ENCODE data around the gene FGD4. TPM values are rescaled to one million over a fixed set of nuclear protein-coding genes. Genes with fewer than 3 reads are reported as not detected.

Gene FGD4
- total RNA-seq, 3 donors from 2014 or later: 0.16 to 0.33 (median 0.22) TPM

DNA sequence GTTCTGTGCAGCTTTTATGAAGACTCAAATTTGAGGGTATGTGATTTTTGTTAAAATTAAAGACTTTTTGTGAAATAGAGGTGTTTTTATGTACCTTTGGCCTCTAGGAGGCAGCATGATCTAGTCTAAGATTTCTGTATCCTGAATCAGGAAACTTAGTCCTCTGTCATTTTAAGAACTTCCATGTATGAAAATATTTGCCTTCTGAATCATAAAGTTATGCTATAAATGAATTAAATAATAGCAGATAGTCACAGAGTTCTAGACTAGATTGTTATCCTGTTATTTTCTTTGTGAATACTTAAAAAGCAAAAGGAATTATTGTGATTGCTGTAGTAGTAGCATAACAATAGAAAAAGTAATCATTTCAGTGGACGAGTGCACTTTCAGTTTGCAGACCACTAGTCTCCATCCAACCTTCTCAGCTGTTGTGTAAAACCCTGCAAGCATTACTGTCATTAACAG lies 56.3 kb downstream of the FGD4 start:
- Mint-ChIP-seq H3K27me3 (ENCODE audit: low read depth) (no peaks in the 10 kb centered on the region), H3K4me1 (ENCODE audit: low read depth) (no peaks in the 10 kb centered on the region), H3K4me3 (no peak overlapping the region), H3K9me3 (no peaks in the 10 kb centered on the region), H3K36me3 (ENCODE audit: insufficient read depth) (no peaks in the 10 kb centered on the region)
- ATAC-seq (no peak), DNase-seq (no peak)

DNA sequence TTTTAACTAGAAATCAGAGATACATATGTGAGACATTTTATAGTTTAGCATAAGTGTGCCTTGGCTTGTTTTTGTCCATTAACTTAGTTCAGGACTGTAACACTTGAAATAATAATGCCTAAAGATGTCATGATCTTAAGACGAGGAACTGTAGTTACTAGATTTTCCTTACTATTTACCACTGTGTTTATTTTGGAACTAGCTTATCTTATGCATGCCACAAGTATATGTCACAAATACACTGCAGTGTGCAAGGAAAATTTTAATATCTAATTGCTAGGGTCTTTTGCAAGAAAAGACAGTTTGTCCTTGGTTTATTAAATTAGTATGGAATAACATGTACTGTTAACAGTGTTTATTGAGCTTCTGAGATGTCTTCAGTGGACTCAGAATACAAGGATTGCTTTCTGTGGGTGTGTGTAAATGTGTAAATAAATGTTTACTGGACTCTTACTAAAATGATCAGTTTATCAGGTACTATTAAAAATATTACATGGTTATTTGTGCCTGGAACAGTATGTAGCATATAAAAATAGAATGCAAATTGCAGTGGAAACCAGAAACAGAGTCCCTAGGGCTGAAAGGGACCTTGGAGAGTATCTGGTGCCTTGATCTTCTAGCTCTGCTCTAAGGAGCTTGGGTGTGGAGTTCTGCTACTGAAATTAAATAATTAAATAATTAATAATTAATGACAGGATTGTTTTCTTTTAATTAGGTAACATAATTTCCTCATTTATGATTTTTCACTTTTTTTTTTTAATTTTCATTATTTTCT lies 58.1 kb downstream of the FGD4 start:
- no peak for ATAC-seq
- no peak overlapping the region for H3K4me3 Mint-ChIP-seq
- no peaks in the 10 kb centered on the region for H3K36me3 Mint-ChIP-seq (ENCODE audit: insufficient read depth)

DNA sequence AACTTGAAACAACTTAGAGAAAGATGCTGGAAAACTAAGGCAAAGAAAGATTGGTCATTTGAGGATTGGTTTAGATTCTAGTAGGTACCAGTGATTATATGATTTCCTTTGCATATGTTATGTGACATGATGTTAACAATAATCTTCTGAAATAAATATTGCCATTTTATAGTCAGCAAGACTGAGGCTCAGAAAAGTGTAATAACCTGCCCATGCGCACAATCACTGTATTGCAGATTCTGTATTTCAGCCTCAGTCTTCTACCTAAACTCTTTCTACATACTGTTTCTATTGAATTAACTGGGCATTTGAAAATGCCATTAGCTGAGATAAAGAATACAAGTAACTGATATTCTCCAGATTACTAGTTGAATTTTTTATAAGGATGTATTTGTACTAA lies 61.3 kb downstream of the FGD4 start:
- Mint-ChIP-seq H3K36me3 (ENCODE audit: insufficient read depth) (no peaks in the 10 kb centered on the region), H3K4me3 (no peak overlapping the region), H3K27me3 (ENCODE audit: low read depth) (no peaks in the 10 kb centered on the region), H3K9me3 (no peaks in the 10 kb centered on the region), H3K4me1 (ENCODE audit: low read depth) (no peaks in the 10 kb centered on the region)
- no peak for DNase-seq
- no peak for ATAC-seq

More for the DNA sequence above, 58.1 kb downstream of the FGD4 start:
- Mint-ChIP-seq H3K4me1 (ENCODE audit: low read depth) (no peaks in the 10 kb centered on the region), H3K27me3 (ENCODE audit: low read depth) (no peaks in the 10 kb centered on the region), H3K9me3 (no peaks in the 10 kb centered on the region)
- no peak for DNase-seq

DNA sequence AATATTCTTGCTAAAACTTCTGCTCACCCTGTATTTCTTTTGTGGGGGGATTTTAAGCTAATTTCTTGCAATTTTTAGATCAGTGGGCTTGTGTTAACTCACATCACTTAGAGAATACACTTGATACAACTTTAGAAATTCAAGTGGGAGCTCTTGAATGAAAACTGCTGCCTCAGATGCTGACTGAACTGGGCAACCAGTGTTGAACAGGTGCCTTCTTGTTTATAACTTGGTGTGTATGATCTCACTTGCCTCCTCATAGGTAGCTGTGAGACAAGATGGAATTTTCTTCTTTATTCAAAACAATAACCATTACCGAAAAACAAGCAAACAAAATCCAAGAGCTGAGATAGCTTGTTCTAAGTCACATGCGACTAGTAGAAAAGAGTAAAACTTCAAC lies 63.5 kb downstream of the FGD4 start:
- H3K27me3 Mint-ChIP-seq (ENCODE audit: low read depth): no peaks in the 10 kb centered on the region
- no peaks in the 10 kb centered on the region for H3K4me1 Mint-ChIP-seq (ENCODE audit: low read depth)
- ATAC-seq (no peak), DNase-seq (no peak)
- no peaks in the 10 kb centered on the region for H3K9me3 Mint-ChIP-seq
- H3K4me3 Mint-ChIP-seq: no peak overlapping the region
- no peaks in the 10 kb centered on the region for H3K36me3 Mint-ChIP-seq (ENCODE audit: insufficient read depth)

DNA sequence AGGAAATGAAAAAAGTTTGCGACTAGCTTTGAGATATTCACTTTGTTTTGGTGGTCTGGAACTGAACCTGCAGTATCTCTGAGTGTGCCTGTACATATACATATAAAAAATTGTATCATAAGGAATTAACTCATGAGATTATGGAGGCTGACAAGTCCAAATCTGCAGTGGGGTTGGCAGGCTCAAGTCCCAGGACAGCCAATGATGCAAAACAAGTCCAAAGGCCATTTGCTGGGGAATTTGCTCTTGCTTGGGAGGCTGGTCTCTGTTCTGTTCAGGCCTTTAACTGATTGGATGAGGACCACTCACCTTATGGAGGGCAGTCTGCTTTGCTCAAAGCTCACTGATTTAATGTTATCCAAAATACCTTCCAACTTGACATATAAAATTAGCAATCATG lies 66.8 kb downstream of the FGD4 start:
- no peaks in the 10 kb centered on the region for H3K36me3 Mint-ChIP-seq (ENCODE audit: insufficient read depth)
- H3K9me3 Mint-ChIP-seq: no peaks in the 10 kb centered on the region
- H3K27me3 Mint-ChIP-seq (ENCODE audit: low read depth): no peaks in the 10 kb centered on the region
- no peak for DNase-seq
- no peak for ATAC-seq
- H3K4me1 Mint-ChIP-seq (ENCODE audit: low read depth): peaks cover 4% of the 10 kb centered on the region
- no peak overlapping the region for H3K4me3 Mint-ChIP-seq

DNA sequence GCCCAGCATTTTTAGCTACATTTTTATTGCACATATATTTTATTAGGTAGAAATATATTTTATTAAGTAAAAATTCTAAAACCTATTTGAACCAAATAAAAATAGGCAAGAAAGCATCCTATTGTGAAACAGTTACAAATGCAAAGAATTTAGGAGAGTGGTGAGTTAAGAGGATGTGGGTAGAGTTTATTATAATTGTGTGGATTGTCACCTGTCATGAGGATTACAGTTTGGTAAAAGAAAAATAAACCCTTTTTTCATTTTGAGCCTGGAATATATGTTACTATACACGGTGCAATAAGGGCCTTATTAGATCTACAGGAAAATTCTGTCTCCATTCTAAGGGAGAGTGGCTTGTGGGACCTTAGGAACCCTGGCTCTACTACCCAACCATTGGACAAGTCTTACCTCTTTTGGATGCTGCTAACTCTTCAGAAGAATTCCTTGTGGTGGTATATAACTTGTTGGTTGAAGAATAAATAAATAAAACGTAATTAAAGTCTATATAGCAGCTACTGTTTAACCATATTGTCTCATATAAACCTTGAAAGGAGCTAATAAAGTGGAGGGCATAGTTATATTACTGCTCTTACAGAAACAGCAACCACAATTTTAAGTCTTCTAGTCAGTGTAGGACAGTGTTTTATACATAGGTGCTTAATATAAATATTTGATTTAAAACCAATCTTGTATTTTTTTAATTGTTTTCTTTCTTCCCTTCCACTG lies 67.8 kb downstream of the FGD4 start:
- no peaks in the 10 kb centered on the region for H3K36me3 Mint-ChIP-seq (ENCODE audit: insufficient read depth)
- H3K9me3 Mint-ChIP-seq: no peaks in the 10 kb centered on the region
- peaks cover 4% of the 10 kb centered on the region for H3K4me1 Mint-ChIP-seq (ENCODE audit: low read depth)
- no peak overlapping the region for H3K4me3 Mint-ChIP-seq
- H3K27me3 Mint-ChIP-seq (ENCODE audit: low read depth): no peaks in the 10 kb centered on the region
- no peak for ATAC-seq
- DNase-seq: no peak

DNA sequence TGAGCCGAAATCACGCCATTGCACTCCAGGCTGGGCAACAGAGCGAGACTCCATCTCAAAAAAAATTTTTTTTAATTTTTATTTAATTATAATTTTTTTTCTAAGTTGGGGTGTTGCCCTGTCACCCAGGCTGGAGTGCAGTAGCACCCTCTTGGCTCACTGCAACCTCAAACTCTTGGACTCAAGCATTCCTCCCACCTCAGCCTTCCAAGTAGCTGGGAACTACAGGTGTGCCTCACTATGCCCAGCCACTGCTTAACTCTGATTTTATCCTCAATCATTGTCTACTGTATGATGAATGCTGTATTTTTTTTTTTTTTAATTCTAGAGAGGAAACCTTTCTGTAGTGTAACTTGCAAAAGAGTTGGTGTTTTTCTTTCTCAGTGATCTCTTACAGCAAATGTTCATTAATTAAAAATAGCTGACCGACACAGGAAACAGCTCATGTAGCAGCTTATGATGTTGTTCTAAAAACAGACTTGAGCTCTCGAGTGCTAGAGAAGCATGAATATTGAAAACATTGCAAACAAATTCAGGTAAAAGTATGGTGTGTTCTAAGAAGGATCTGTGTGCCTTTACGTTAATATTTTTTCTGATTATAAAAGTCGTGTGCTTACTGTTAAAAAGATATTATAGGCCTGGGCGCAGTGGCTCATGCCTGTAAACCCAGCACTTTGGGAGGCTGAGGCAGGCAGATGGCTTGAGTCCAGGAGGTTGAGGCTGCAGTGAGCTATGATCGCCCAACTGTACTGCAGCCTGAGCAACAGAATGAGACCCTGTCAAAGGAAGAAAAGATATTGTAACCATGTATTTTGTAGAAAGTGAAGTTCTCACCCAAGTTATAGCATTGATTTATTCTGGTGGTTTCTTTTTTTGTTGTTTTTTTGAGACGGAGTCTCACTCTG lies 68.9 kb downstream of the FGD4 start:
- H3K36me3 Mint-ChIP-seq (ENCODE audit: insufficient read depth): no peaks in the 10 kb centered on the region
- no peaks in the 10 kb centered on the region for H3K27me3 Mint-ChIP-seq (ENCODE audit: low read depth)
- no peaks in the 10 kb centered on the region for H3K9me3 Mint-ChIP-seq
- no peak overlapping the region for H3K4me3 Mint-ChIP-seq
- ATAC-seq (no peak), DNase-seq (no peak)
- peaks cover 4% of the 10 kb centered on the region for H3K4me1 Mint-ChIP-seq (ENCODE audit: low read depth)

DNA sequence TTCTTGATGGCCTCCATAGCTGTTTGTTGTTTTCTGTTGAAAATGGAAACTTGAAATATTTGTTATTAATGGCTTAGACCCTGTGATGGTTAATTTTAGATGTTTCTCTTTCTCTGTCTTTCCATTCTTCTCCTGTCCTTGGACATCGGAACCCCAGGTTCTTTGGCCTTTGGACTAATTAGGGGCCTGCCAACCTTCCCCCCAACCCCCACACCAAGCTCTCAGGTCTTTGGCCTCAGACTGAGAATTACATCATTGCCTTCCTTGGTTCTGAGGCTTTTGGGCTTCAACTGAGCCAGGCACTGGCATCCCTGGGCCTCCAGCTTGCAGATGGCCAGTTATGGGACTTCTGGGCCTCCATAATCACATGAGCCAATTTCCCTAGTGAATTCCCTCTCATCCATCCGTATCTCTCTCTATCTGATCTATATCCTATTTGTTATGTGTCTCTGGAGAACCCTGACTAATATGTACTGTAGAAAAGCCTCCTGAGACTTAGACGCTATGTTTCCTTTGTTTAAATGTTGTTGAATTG lies 71.6 kb downstream of the FGD4 start:
- Mint-ChIP-seq H3K4me3 (no peak overlapping the region), H3K9me3 (no peaks in the 10 kb centered on the region), H3K36me3 (ENCODE audit: insufficient read depth) (no peaks in the 10 kb centered on the region), H3K27me3 (ENCODE audit: low read depth) (no peaks in the 10 kb centered on the region), H3K4me1 (ENCODE audit: low read depth) (peaks cover 4% of the 10 kb centered on the region)
- no peak for ATAC-seq
- no peak for DNase-seq

DNA sequence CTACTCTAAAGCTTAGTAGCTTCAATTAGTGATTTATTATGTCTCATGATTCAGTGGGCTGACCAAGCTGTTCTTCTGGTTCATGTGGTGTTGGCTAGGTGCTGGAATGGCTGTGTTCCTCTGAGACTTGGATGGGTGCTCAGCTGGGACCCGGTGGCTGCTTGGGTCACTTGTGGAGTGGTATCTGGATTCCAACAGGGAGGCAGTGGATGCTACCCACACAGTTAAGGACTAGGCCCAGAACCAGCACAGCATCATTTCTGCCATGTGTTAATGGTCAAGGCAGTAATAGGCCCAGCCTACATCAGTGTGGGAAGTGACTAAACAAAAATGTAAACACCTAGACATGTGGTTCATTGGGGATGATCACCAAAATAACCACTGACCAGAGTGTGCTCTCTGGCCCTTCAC lies 72.2 kb downstream of the FGD4 start:
- no peaks in the 10 kb centered on the region for H3K9me3 Mint-ChIP-seq
- H3K36me3 Mint-ChIP-seq (ENCODE audit: insufficient read depth): no peaks in the 10 kb centered on the region
- H3K4me1 Mint-ChIP-seq (ENCODE audit: low read depth): peaks cover 4% of the 10 kb centered on the region
- DNase-seq: no peak
- no peak for ATAC-seq
- H3K4me3 Mint-ChIP-seq: no peak overlapping the region
- H3K27me3 Mint-ChIP-seq (ENCODE audit: low read depth): no peaks in the 10 kb centered on the region

DNA sequence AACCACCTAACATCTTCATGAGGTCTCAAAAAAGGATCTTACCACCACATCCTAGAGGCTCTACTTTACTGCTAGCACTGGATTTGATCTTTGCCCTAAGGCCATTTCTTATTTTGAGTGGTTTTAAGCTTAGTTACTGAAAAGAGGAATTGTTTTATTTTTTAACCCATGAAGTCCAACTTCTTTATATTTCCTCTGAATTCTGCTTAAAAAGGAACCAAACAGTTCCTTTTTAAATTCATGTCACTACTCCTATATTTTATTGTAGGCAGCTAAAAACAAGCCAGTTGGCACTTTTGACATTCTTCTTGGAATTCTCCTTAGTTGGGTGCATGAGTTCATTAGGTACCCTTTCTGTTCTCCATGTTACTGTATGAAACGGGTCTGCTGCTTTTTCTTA lies 76.4 kb downstream of the FGD4 start:
- H3K27me3 Mint-ChIP-seq (ENCODE audit: low read depth): peaks cover 3% of the 10 kb centered on the region
- no peak overlapping the region for H3K4me3 Mint-ChIP-seq
- no peaks in the 10 kb centered on the region for H3K4me1 Mint-ChIP-seq (ENCODE audit: low read depth)
- H3K9me3 Mint-ChIP-seq: no peaks in the 10 kb centered on the region
- DNase-seq: no peak
- no peak for ATAC-seq
- H3K36me3 Mint-ChIP-seq (ENCODE audit: insufficient read depth): no peaks in the 10 kb centered on the region

DNA sequence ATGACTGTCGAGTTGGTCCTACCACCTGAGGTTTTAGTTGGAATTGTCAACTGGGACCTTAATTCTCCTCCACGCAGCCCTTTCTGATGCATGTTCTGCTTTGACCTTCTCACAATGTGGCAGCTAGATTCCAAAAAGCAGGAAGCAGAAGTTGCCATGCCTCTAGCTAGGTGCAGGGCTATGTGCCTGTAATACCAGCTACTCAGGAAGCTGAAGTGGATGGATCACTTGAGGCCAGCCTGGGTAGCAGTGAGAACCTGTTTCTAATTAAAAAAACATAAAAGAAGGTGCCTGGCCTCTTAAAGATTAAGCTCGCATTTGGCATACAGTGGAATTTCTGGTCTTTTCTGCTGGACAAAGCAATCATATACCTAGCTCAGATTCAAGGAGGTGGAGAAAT lies 77.1 kb downstream of the FGD4 start:
- Mint-ChIP-seq H3K9me3 (no peaks in the 10 kb centered on the region), H3K4me3 (no peak overlapping the region), H3K4me1 (ENCODE audit: low read depth) (no peaks in the 10 kb centered on the region), H3K36me3 (ENCODE audit: insufficient read depth) (no peaks in the 10 kb centered on the region), H3K27me3 (ENCODE audit: low read depth) (peaks cover 3% of the 10 kb centered on the region)
- no peak for DNase-seq
- ATAC-seq: no peak

DNA sequence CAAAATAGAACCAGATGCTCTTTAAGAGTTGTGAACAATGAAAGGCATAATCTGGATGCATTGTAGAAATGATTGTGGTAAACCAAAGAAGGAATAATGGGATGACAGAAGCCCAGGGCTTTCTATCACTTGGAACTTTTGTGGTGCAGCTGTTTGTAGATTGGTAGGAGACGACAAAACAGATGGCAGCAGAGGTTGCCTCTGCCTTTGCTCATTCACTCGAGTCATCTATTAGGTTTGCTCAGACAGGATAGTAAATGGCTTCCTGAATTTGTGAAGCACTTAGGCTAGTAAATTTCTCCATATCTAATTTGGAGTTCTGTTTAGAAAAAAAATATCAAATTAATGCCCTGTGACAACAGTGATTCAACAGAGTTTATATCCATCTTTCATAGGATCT lies 78.4 kb downstream of the FGD4 start:
- ATAC-seq: no peak
- no peaks in the 10 kb centered on the region for H3K36me3 Mint-ChIP-seq (ENCODE audit: insufficient read depth)
- DNase-seq: no peak
- H3K9me3 Mint-ChIP-seq: no peaks in the 10 kb centered on the region
- no peak overlapping the region for H3K4me3 Mint-ChIP-seq
- H3K27me3 Mint-ChIP-seq (ENCODE audit: low read depth): peaks cover 3% of the 10 kb centered on the region
- H3K4me1 Mint-ChIP-seq (ENCODE audit: low read depth): peaks cover 3% of the 10 kb centered on the region

DNA sequence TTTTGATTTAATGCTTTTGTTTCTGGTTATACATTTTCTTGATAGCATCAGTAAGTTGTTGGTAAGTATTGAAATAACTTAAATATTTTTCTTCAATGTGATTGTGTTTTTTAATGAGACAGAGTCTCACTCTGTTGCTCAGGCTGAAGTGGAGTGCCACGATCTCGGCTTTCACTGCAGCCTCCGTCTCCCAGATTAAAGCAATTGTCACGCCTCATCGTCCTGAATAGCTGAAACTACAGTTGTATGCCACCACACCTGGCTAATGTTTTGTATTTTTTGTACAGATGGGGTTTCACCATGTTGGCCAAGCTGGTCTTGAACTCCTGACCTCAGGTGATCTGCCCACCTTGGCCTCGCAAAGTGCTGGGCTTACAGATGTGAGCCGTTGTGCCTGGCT lies 78.8 kb downstream of the FGD4 start:
- Mint-ChIP-seq H3K36me3 (ENCODE audit: insufficient read depth) (no peaks in the 10 kb centered on the region), H3K27me3 (ENCODE audit: low read depth) (peaks cover 3% of the 10 kb centered on the region), H3K4me3 (no peak overlapping the region), H3K4me1 (ENCODE audit: low read depth) (peaks cover 3% of the 10 kb centered on the region), H3K9me3 (no peaks in the 10 kb centered on the region)
- ATAC-seq: no peak
- no peak for DNase-seq
